Mesothelial cell of epicardium (in vitro differentiated cells): Measurements from ENCODE around the gene MLLT6. TPM values are rescaled to one million over a fixed set of nuclear protein-coding genes. Genes with fewer than 3 reads are reported as not detected.

Source experiments
- DNase-seq, 2 experiments: peaks; one replicate each; pipeline ENCODE4 v3.0.0; 2021; ENCODE audit warnings: low spot score in 2 of 2; ENCODE audit not compliant: unreplicated experiment in 2 of 2
- H3K27ac Mint-ChIP-seq: 2 replicates; pipeline ENCODE4 v1.8.0; 2021; ENCODE audit warnings: mixed read lengths
- H3K27me3 Mint-ChIP-seq: 2 replicates; pipeline ENCODE4 v1.8.0; 2021; ENCODE audit warnings: low read depth, mixed read lengths
- H3K36me3 Mint-ChIP-seq: 2 replicates; pipeline ENCODE4 v1.8.0; 2021; ENCODE audit warnings: mixed read lengths
- H3K4me1 Mint-ChIP-seq: 2 replicates; pipeline ENCODE4 v1.8.0; 2021; ENCODE audit warnings: mixed read lengths
- H3K4me3 Mint-ChIP-seq: 2 replicates; pipeline ENCODE4 v1.8.0; 2021; ENCODE audit warnings: mild to moderate bottlenecking, moderate library complexity, mixed read lengths
- H3K9me3 Mint-ChIP-seq: 2 replicates; pipeline ENCODE4 v1.8.0; 2021; ENCODE audit warnings: mixed read lengths
- CTCF ChIP-seq: fragments of 200-600 bp; sonication (generic); IDR thresholded peaks from one replicate; pipeline ENCODE4 v1.5.0; 2021; ENCODE audit warnings: antibody characterized with exemption; ENCODE audit not compliant: unreplicated experiment
- total RNA-seq: library from RNA; stranded (reverse); gene quantifications from 3 replicates; pipeline ENCODE4 v1.2.1, GENCODE V29; 2021

Gene MLLT6
- total RNA-seq, 1 donor from 2014 or later, result 184 TPM

GRCh38 chr17:38731526-38732294 lies 26.6 kb downstream of the MLLT6 start:
- peak overlapping the region; percentile 34 for H3K27ac Mint-ChIP-seq

GRCh38 chr17:38732376-38733281 lies 27.6 kb downstream of the MLLT6 start:
- no peak overlapping the region for H3K27ac Mint-ChIP-seq
- no peak for DNase-seq
- no peak for TF ChIP-seq CTCF

More at GRCh38 chr17:38731526-38732294, 26.6 kb downstream of the MLLT6 start:
- TF ChIP-seq CTCF, result no peak
- Mint-ChIP-seq H3K4me3 (peak overlapping the region; percentile 82), H3K9me3 (no peaks in the 10 kb centered on the region), H3K27me3 (no peaks in the 10 kb centered on the region), H3K4me1 (peaks cover 13% of the 10 kb centered on the region), H3K36me3 (peaks cover 4% of the 10 kb centered on the region)
- no peak for DNase-seq

GRCh38 chr17:38733282-38733981 lies 28.4 kb downstream of the MLLT6 start:
- Mint-ChIP-seq H3K27me3 (no peaks in the 10 kb centered on the region), H3K4me3 (no peak overlapping the region), H3K4me1 (peaks cover 13% of the 10 kb centered on the region), H3K9me3 (no peaks in the 10 kb centered on the region), H3K27ac (no peak overlapping the region), H3K36me3 (peaks cover 9% of the 10 kb centered on the region)
- DNase-seq, result no peak
- TF ChIP-seq CTCF, result no peak

More at GRCh38 chr17:38732376-38733281, 27.6 kb downstream of the MLLT6 start:
- Mint-ChIP-seq H3K4me1 (peaks cover 13% of the 10 kb centered on the region), H3K4me3 (peak overlapping the region; percentile 16), H3K27me3 (no peaks in the 10 kb centered on the region), H3K36me3 (peaks cover 4% of the 10 kb centered on the region), H3K9me3 (no peaks in the 10 kb centered on the region)

- H3K4me3 Mint-ChIP-seq, result no peak overlapping the region
- H3K9me3 Mint-ChIP-seq, result no peaks in the 10 kb centered on the region
- no peak for TF ChIP-seq CTCF
- H3K36me3 Mint-ChIP-seq, result peaks cover 9% of the 10 kb centered on the region
- no peak overlapping the region for H3K27ac Mint-ChIP-seq
- no peak for DNase-seq
- H3K4me1 Mint-ChIP-seq, result peaks cover 12% of the 10 kb centered on the region
- no peaks in the 10 kb centered on the region for H3K27me3 Mint-ChIP-seq
Measured at GRCh38 chr17:38733982-38734973, 29.2 kb downstream of the MLLT6 start.
